ENCODE data around the gene NKX2-1. TPM values are rescaled to one million over a fixed set of nuclear protein-coding genes. Genes with fewer than 3 reads are reported as not detected.
A peak's percentile ranks its signal among the peaks of the same experiment; 100 is the strongest.

The NKX2-1 gene
- total and polyA plus RNA-seq, 2 of the 13 experiments (the other 11 are each of a cell fraction or from before 2014, with no cell fraction given), result not detected

DNA sequence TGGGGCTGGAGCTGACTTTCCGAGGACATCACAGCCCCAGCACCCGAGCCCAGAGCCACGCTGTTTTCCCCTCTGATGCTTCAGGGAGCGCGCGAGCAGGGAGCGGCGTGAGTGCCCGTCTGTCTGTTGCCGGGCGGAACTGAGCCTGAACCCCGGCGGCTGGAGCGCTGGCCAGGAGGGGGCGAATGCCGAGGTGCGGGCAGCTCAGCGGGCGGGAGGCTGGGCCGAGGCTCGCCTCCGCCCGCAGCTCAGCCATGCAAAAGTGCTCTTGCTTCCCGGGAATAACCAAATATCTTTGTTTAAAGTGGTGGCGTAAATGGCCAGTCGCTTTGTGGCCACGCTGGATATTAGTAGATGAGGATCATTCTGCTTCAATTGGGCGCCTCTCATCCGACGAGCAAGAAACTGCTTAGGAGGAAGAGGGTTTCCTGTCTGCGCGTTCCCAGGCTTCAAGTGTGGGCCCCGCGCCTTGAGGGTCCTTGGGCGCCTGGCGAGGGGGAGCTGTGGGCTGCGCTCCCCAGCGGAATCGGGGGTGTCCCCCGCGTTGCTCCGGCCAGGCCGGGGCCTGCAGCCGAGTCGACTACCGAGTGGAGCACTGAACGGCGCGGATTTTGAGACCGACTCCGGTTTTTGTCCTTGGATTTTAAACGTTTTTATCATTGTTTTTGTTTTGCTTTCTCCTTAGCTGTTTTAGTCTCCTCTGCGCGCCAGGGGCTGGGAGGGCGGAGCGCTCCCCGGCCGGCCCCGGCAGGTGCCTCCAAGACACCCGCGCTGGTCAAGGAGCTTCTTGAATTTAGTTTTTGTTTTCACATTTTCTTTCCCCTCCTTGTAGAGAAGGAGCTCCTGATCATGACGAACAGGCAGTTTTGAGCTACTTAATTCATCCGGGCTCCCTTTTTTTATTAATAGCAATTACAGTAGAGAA lies 831 bp upstream of the NKX2-1 start (continued):
- no peak for TF ChIP-seq TAF15 (IDR thresholded peaks at IDR 0.05; ENCODE audit: low read depth, low read length, poor library complexity, severe bottlenecking)
- no peak; the same call in 1 of the 2 replicates for TF ChIP-seq FOXO1 (CRISPR knock-in tag; IDR thresholded peaks at IDR 0.05)
- TF ChIP-seq HNF4G (IDR thresholded peaks at IDR 0.05; ENCODE audit: borderline replicate concordance, low read depth, low read length), result no peak
- no peak for TF ChIP-seq HNF4G (CRISPR knock-in tag; IDR thresholded peaks at IDR 0.05; ENCODE audit: borderline replicate concordance, low read depth)
- peak; percentile 37; the same call in 1 of the 2 replicates for TF ChIP-seq ZFX (CRISPR knock-in tag; IDR thresholded peaks at IDR 0.05; ENCODE audit: low read depth)
- TF ChIP-seq, protein P1, sequence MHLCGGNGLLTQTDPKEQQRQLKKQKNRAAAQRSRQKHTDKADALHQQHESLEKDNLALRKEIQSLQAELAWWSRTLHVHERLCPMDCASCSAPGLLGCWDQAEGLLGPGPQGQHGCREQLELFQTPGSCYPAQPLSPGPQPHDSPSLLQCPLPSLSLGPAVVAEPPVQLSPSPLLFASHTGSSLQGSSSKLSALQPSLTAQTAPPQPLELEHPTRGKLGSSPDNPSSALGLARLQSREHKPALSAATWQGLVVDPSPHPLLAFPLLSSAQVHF (CRISPR knock-in tag; IDR thresholded peaks at IDR 0.05), result peak; percentile 68; the same call in 1 of the 2 replicates
- 0 out of 2 replicates have a peak, but pooled peaks have one; percentile 21 for TF ChIP-seq ZNF253 (CRISPR knock-in tag; IDR thresholded peaks at IDR 0.05; ENCODE audit: borderline replicate concordance)
- TF ChIP-seq RAD51 (IDR thresholded peaks at IDR 0.05; ENCODE audit: borderline replicate concordance), result no peak
- TF ChIP-seq, protein P2, sequence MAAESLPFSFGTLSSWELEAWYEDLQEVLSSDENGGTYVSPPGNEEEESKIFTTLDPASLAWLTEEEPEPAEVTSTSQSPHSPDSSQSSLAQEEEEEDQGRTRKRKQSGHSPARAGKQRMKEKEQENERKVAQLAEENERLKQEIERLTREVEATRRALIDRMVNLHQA (CRISPR knock-in tag; IDR thresholded peaks at IDR 0.05), result no peak
- no peak for TF ChIP-seq BRF2 (CRISPR knock-in tag; IDR thresholded peaks at IDR 0.05)
- TF ChIP-seq ZNF598 (CRISPR knock-in tag; IDR thresholded peaks at IDR 0.05; ENCODE audit: borderline replicate concordance), result no peak
- no peak for TF ChIP-seq RBFOX2 (IDR thresholded peaks at IDR 0.05; ENCODE audit: low read depth, low read length)
- no peak; the same call in none of the 2 replicates for TF ChIP-seq CBX2 (IDR thresholded peaks at IDR 0.05; ENCODE audit: low read depth, low read length)
- no peak for TF ChIP-seq CBX2 (CRISPR knock-in tag; IDR thresholded peaks at IDR 0.05; ENCODE audit: low read depth)
- no peak for TF ChIP-seq HNF1A (IDR thresholded peaks at IDR 0.05; ENCODE audit: low read depth)
- TF ChIP-seq HNF1A (CRISPR knock-in tag; IDR thresholded peaks at IDR 0.05; ENCODE audit: borderline replicate concordance), result no peak
- TF ChIP-seq ZNF335 (CRISPR knock-in tag; IDR thresholded peaks at IDR 0.05), result no peak
- TF ChIP-seq EZH2 (conservative IDR thresholded peaks at IDR 0.05; ENCODE audit: low read depth, low read length), result peak; percentile 99
- no peak for TF ChIP-seq ZNF772 (CRISPR knock-in tag; IDR thresholded peaks at IDR 0.05)
- no peak for TF ChIP-seq GLI4 (CRISPR knock-in tag; IDR thresholded peaks at IDR 0.05; ENCODE audit: borderline replicate concordance)
- TF ChIP-seq ZNF562 (CRISPR knock-in tag; IDR thresholded peaks at IDR 0.05; ENCODE audit: borderline replicate concordance), result no peak
- TF ChIP-seq CBX1 (IDR thresholded peaks at IDR 0.05; ENCODE audit: low read depth), result no peak

Data from HepG2 (cell line).